ENCODE measurements around the gene ATXN10.

Gene ATXN10

DNA sequence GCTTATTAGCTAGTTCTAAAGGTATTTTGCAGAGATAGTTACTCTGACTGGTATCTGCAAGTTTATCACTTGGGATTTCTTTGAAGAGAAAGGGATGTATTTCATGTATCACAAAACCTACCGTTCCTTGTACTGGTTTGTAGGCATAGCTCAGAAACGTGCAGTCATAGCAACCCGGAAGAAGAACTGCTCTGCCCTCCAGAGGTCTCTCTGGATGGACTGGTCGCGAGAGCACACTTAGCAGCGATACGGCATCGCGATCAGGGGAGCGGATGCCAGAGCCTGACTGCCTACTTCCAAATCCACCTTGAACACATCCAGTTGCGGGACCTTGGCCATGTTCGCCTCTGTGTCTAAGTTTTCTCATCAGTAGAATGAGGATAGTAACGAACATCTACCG lies 162.0 kb downstream of the ATXN10 start:
- DNase-seq = no peak

DNA sequence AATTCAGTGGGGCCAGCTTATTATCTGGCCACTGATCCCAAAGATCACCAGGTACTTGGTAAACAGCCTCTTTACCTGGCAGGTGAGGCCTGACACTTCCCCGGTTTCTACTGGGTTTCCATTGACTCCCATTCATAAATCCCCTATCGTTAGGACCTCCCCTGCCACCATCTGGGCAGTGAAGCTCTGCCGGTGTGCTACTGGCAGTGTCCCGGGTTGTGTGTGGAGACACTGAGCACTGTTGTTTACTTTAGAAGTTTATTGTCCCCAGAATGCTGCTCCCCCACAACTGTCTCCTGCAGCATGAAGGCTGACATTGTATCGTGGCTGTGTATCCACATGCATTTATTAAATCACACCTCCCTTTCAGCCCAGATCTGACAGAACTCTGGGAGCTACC lies 162.6 kb downstream of the ATXN10 start:
- no peak for DNase-seq

DNA sequence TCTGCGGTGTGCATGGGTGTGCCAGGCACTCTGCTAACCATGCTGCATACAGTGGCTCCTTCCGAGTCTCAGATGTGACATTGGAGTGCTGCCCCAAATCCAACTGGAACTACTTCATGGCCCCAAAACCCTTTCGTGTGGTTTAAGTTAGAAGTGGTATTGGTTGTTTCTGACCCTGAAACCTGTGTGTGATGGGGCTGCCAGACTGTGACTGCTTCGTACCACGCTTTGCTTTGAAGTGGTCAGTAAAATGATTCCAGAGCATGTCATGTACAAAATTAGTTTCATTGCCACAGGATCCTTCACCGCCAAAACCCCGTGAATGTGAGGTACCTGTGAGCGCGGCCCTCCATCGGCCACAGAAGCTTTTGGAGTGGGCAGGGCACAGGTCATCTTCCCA lies 163.2 kb downstream of the ATXN10 start:
- DNase-seq = no peak

DNA sequence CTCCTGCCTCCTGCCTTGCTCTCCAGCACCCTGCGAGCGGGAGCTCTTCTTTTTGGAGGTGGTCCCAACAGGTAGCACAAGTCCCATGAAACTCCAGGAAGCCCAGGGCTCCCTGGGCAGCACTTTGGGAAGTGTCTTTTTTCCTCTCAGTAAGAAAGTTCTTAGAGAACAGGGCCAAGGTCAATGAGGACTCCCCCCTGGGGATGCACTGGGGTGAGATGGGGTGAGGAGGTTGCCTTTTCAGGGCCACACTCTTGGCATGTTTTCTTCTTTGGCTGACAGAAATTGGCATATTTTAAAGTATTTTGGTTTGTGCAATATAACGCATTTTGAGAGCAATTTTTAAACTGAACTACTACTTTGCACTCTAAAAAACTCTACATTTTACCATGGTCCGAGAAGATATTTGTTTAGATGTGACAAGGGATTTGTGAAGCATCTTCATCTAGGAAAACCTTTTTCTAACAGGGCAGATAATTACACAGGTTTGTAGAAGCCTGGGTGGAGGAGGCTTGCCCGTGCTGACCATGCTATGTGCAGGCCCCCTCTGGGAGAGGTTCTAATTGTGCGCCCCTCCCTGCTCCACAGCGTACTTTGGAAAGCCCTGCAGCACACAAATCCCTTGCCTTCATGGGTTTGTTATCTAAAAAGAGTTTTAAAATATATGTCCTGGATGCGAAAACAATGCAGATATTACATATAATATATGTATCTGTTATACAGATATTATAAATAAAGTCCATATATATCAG lies 165.0 kb downstream of the ATXN10 start:
- DNase-seq = no peak

DNA sequence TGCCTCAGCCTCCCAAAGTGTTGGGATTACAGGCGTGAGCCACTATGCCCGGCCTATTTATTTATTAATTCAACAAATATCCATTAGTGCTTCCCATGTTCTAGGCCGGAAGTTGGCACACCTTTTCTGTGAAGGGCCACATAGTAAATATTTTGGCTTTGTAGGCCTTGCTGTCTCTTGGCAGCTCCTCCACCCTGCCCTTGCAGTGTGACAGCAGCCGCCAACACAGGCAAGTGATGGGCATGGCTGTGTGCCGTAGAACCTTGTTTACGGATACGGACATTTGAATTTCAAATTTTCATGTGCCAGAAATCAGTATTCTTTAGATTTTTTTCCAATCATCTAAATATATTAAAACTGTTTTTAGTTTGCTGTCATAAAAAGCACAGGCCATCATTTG lies 165.9 kb downstream of the ATXN10 start:
- DNase-seq = no peak

DNA sequence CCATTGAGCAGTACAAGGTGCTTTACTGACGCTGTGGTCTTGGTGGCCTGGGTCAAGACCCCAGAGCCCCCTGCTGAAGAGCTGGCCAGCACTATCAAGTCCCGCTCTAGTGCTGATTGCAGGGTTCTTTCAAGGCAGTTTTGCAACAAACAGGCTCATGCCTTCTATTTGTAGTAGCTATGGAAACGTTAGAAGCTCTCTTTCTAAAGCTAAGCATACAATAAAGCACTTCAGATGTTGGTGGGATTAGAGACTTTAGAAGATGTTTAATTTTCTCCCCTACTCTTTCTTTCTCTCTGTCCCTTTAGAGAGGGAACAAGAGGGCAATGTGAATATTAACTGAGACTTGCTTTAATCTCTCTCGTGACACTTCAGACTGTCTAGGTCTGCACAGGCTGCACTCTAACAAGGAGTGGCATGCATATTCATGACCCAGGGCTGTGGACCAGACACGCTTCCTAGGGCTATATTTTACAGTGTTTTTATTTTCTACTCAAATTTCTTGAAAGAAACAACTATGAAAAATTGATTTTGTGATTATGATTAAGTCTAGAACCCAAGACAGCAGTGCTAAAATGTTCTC lies 166.8 kb downstream of the ATXN10 start:
- no peak for DNase-seq

DNA sequence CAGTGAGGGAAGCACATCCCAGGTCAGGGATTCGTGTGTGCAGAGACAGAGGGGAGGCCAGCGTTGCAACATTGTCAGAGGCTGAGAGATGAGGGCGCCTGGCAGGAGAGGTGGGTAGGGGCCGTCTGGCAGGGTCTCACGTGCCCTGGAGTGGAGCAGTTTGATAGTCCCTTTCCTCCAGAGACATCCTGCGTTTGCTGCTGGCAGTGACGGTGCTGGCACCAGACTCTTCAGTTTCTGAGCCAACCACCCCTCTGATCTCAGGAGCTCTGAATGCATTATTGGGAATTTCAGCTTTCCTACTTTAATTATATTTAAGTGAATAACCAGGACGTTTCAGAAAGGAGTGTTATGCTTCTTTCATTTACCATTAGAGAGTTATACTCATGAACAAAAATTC lies 168.8 kb downstream of the ATXN10 start:
- no peak for DNase-seq

DNA sequence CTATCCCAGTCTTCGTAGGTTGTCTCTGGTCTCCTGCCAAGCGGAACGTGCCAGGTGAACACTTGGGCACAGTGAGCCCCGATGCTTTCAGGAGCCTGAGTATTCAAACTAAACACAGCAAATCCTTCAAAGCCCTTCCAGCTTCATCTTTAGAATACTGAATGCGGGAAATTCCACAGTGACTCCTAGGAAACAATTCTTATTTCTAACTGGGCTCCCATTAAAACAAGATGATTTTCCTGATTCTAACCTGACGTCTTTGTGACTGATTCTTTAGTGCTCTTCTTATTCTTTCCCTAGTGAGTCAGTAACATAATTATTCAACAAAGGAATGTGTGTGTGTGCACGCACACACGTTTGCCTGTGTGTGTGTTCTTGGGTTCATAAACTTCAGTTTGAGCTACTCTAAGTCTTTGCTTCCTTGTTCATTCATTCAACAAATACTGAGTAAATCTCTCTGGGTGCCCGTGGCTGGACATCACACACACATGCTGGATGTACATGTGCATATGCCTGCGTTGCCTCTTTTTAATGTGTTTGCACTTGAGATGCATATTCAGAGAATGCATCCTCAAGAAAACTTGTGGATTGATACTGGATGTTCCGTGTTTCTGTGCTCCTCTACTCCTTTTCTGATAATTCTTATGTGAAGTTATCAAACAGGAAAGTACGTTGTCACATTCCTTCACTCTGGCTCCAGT lies 170.8 kb downstream of the ATXN10 start:
- peak; percentile 78 for DNase-seq

DNA sequence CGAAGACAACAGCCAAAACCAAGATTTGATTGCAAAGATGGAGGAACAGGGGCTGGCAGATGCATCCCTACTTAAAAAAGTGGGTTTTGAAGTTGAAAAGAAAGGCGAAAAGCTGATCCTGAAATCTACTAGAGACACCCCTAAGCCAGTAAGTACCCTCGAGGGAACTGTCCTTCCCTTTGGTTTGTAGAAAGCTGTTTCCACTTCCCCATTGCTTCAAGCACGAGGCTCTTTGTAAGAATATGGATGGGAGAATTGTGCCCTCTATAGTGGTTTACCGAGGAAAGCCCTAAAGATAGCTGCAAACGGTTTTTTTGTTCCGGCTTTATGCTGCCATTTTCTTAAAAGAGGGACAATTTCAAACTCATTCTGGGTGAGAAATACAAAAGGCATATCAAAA lies 171.4 kb downstream of the ATXN10 start:
- no peak for DNase-seq

DNA sequence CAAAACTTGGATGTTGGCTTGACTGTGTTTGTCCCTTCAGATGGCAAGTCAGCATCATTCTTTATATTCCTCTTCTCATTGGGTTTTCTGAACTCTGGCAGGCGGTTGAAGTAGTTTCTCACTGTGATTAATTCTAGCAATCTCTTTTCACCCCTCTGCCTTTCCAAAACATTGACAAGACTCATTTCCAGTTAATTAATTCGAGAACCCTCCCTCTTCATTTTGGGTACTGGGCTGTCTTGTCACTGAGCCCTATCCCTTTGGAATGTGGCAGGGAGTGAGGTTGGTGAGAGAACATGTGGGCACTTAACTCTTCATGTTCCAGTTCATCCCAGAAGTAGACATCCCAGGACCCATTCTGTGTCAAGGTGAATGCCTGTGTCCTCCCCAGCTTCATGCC lies 172.4 kb downstream of the ATXN10 start:
- no peak for DNase-seq

DNA sequence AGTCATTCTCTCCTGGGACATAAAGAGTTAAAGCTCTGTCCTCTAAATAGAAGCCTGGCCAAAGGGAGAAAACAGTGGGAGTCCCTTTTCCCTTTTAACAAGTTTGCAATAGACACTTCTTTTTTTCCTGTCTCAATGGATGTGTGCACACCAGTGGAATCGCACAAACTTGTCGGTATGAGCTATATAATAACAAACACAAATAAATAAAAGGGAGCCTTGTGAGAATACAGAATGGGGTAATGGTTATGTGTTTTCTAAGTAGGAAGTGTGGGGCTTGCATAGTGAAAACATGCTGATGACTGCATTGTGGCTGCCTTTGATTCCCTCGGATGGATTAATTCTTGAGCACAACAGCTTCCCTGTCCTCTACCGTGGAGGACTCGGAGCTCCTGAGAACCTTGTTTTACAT lies 173.4 kb downstream of the ATXN10 start:
- DNase-seq = no peak

DNA sequence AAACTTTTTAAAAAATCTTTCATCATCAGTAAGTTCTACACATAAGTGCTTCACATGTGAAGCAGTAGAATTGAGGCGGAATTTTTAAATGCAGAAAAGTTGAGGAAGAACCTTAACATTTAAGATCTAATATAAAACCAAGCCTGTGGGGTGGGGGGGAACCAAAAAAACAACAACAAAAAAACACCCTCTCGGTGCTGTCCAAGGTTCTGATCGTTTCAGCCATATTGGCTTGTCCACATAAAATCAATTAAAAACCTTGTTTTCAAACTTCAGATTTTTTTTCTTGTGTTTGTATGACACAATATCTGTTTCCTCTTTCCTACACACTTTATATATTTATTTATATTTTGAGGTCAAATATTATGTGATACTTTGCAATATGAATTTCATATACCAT lies 175.3 kb downstream of the ATXN10 start:
- no peak for DNase-seq

DNA sequence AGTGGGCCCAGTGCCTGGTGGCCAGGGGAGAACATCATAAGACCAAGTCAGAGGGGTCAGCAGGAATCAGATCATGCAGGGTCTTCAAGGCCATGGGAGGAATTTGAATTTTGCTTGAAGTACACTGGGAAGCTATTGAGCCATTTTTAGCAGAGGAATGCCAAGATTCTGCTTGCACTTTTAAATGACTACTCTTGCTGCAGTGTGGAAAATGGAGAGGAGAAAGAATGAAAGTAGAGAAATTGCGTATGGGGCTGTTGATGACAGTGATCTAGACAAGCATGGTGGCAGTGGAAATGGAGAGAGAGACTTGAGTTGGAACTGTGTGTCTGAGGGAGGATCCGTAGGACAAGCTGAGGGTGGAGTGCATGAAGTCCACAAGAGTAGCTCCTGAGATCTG lies 177.3 kb downstream of the ATXN10 start:
- no peak for DNase-seq

DNA sequence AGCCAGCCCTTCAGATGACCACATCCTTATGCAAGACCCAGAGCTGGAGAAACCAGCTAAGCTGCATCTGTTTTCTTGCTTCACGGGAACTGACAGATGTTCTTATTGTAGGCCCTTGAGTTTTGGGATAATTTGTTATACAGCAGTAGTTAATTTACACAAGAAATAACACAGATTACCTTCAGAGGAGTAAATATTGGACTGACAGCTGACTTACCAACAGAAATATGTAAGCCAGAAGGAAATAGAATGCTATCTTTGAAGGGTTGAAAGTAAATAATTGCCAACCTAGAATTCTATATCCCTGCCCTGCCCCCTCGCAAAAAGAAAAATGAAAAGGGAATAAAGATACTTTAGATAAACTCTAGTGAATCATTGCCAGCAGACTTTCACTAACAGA lies 181.2 kb downstream of the ATXN10 start:
- no peak for DNase-seq

DNA sequence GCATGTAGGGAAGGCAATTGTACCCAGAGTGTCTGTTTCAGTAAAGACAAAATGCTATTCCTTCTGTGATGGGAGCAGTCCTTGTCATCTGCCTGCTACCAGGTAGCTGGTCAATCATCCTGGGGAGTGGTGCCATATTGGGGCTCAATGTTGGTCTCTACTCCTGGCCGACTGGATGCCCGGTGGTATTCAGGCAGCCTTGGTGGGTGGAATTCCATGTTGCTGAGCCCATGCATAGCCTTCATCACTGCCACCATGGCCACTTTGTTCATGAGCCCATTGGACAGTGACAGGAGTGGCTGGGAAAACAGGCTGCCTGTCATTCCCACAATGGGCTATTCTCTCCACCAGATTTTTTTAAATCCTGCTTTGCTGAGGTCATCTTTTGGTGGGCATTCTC lies 184.3 kb downstream of the ATXN10 start:
- no peak for DNase-seq

DNA sequence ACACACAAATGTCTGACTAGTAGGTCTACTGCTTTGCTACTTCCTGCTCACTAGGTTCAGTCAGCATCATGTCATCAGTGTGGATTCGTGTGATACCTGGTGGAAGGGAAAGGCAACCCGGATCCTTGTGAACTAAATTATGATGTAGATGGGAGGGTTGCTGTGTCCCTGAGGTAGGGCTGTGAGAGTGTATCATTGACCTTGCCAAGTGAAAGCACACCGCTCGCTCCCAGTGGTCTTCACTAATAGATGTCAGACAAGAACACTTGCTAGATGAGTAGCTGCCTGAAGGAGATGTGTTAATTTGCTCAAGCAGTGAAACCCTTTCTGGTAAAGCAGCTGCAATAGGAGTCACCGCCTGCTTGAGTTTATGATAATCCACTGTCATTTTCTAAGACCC lies 185.9 kb downstream of the ATXN10 start:
- DNase-seq = no peak

DNA sequence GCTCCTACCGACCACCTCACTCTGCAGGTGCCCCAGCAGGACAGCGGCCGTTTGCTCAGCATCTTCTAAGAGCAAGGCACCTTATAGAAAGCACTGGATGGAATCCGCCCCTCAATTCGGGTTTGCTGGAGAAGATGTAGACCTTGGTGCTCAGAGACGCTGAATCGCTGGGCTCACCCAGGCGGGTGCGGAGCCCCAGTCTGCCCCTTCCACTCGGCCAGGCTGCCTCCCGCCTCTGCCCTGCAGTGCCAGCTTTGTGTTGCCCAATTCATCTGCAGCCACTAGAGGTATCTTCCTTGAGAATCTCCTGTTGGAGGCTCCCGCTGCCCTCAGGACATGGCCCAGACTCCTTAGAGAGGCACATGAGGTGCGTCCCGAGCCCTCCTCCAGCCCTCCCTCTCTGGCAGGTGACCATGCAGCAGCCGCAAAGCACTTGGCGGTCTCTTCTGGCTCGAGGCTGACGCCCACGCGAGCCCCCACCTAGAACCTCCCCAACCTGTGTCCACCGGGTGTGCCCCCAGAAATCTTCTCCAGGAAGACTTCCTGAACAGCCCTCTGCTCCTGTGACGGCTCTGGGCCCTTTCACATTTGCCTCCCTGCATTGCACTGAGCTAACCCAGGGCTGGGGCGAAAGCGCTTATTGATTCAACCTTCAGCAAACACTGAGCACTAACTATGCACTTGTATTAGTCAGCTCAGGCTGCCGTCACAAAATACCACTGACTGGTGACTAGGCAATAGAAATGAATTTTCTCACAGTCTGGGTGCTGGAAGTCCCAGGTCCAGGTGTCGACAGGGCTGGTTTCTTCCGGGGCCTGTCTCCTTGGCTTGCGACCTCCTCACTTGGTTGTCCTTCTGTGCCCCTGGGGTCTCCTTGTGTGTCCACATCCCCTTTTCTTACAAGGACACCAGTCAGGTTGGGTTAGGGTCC lies 187.9 kb downstream of the ATXN10 start:
- no peak for DNase-seq

DNA sequence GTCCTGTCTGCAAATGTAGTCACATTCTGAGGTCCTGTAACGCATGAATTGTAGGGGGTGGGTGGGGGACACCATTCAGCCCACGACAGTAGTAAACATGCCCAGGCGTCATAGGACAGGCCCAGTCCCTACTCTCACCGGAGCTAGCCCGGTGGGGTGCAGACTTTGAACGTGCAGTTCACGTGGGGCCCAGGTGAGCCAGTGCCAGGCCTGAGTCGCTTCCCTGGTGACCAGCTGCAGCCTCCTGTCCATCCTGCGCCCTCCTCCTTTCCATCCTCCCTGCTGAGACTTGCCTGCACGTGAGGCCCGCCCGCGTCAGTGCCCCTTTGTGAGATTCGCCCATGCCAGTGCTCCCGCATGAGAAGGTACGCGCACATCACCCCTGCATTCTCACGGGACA lies 188.6 kb downstream of the ATXN10 start:
- no peak for DNase-seq

DNA sequence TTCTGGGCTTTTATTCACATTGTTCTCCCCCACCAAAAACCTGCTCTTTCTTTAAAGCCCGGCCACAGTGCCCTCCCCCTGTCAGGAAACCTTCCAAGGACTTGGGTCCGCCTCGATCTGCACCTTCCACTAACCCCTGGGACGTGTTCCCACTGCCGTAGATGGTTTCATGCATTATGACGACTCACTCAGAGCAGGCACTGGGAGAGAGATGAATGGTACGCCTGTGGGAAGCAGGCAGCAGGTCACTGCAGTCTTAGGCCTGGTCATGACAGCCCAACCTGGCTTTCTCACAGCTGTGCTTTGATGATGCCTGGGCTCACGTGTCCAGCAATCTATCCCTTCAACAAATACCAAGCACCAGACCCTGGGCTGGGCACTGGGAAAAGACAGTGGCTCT lies 189.6 kb downstream of the ATXN10 start:
- DNase-seq = no peak

DNA sequence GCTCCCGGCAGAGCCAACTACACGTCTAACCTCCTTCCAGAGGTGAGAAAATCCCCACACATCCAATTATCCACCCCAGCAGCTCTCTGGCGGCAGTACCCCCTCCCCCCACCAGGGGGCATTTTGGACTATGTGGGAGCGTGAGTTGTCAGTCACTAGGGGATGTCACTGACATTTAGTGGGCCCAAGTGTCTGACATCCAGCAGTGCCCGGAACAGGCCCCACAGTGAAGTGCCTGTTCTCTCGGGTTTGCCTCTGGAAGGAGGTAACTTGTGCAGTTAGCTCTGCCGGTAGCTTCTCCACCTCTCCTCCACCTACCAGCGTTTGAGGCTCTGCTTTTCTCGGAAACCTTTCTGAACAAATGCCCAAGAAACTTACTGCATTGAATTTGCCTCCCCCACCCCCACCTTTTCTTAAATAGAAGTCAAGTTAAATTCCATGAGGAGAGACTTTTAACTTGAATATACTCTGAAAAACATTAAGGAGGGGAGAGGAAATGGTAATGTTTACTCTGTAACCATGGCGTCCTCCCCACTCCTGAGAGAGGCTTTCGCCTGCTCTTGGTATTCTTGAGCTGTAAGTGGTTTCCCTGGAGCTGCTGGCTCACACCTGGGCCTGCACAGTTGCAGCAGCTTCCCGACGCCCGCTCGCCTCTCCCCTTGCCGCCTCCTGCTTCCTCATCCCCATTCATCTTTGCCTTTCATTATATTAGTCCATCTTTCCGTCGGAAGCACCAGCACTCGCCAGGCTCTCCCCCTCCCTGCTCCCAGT lies 192.5 kb downstream of the ATXN10 start:
- DNase-seq = peak; percentile 40

DNA sequence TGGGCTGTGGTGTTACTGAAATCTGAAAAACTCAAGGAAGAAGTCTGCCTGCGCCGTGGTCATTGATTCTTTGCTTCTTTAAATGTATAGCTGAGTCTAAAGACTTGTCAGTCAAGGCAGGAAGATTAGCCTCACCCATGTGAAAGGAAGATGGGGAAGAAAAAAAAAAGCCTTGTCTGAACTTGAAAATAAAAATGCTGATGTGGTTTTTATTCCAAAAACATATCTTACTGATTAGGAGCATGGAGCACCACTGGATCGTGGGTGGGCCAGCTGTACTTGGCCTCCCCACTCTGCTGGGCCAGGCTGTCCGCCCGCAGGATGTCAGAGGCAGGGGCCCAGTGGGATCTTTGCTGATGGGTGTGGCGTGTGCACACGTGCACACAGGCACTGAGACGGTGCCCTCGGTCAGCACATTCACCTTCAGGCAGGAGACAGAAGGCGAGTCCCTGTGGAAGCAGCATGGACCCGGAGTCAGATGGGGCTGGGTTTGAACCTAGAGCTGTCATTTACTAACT lies 193.4 kb downstream of the ATXN10 start:
- no peak for DNase-seq

DNA sequence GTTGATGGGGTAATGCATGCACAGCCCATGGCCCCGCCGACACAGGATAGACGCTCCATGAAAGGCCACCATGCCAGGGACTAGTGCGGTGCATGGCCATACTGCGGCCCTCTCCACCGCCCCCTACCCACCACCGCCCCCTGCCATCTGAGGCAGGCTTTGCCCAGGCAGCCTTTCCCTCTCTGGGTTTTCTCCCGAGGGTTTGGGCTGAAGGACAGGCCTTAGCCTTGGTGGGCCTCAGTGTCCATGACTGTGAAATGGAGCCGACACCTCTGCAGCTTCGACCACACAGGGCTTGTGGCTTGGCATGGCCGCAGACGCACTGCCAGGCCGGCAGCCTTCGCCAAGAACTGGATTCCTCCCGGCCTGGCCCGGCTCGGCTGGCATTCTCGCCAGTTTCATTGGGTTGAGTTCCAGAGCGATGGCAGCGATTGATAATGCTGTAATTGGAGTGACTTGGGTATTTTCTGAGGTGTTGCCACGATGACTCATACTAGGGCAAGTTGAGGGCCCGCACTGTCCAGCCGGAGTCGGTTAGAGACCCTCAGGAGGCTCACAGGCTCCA lies 194.0 kb downstream of the ATXN10 start:
- no peak for DNase-seq

All from fibroblast of upper back skin (primary cell).